NAMALWA (cell line): Measurements from ENCODE around the gene AOPEP.

Source experiments
- DNase-seq: peaks from one replicate; pipeline ENCODE4 v3.0.0-alpha.2; 2015; ENCODE audit warnings: low spot score

The AOPEP gene

GRCh38 chr9:94717761-94718160, 8.7 kb upstream of the AOPEP start:
- DNase-seq = no peak

- DNase-seq = no peak
Measured at GRCh38 chr9:94718936-94719335, 7.6 kb upstream of the AOPEP start.

DNA sequence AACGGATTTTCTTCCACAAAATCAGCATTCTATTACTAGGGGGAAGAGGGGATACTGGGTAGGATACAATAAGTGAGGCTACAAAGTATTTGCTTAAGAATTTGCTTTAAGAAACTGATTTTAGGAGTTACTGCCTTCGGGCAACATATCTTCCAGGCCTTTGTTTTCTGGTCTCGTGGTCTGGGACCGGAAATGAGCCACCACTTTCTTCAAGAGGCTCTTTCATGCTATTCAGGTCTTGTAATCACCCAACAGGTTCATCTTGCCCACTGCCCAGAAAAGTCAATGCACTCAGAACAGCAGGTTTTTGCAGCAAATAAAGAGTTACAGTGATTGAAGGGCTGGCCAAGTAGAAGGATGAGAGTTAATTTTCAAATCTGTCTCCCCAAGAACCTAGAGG, 6.6 kb upstream of the AOPEP start:
- DNase-seq = no peak

- DNase-seq = no peak
Measured at GRCh38 chr9:94720846-94721549, 5.5 kb upstream of the AOPEP start.

DNA sequence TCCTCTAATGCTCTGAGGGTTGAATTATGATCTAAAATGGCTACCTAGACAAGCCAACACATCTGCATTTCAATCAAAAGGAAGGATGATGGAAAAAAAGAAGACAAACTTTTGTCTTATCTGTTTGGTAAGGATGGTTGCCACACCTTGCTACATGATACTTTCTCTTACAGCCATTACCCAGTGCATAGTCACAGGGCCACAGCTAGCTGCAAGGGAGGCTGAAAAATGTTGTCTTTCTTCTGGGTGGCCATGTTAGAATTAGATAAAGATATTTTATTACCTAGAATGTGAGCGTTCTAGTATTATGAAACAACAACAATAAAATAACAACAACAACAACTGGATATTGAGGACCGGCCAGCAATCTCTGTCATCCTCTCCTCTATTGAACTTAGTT, 4.7 kb upstream of the AOPEP start:
- DNase-seq = no peak

DNA sequence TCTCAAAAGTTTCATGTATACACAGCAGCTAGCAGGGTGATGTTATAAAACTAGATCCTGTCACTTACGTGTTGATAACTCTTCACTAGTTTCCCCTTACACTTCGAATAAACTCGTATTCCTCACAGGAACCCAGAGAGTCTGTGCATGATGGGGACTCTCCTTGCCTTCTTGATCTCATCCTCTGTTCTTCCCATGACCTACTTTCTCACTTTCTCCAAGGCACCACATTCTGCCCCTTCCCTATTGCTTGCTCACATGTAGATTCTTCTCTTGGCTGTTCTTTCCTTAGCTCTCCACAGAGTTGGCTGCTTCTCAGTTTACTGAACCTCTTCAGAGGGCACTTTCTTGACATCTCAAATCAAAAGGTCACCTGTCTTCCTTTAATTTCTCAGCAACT, 1.2 kb upstream of the AOPEP start:
- no peak for DNase-seq

DNA sequence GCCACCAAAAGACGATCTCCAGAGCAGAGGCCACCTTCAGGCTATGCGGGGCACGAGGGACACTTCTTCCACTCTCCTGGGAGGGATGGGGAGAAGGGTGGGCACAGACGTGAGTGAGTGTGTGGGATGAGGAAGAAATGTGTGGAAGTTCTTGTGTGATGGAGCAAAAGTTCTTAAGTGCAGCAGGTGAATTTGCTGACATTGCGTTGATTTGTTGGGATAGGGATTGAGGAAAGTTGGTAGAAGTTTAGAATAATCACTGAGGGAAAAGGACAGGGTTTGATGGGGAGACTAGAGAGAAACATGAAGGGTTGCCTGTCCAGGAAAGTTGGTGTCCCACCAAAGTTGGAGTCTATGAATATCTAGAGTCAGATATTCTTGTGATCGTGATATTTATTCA, 2.2 kb downstream of the AOPEP start:
- no peak for DNase-seq

DNA sequence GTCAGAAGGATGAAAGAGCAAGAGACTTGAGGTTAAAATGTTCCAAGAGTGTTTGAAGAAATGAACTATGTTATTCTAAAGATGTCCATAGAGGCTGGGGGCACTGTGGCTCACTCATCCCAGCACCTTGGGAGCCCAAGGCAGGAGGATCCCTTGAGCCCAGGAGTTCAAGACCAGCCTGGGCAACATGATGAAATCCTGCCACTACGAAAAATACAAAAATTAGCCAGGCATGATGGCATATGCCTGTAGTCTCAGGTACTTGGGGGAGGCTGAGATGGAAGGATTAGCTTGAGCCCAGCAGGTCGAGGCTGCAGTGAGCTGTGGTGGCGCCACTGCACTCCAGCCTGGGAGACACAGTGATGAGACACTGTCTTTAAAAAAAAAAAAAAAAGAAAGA, 2.7 kb downstream of the AOPEP start:
- DNase-seq = no peak

DNA sequence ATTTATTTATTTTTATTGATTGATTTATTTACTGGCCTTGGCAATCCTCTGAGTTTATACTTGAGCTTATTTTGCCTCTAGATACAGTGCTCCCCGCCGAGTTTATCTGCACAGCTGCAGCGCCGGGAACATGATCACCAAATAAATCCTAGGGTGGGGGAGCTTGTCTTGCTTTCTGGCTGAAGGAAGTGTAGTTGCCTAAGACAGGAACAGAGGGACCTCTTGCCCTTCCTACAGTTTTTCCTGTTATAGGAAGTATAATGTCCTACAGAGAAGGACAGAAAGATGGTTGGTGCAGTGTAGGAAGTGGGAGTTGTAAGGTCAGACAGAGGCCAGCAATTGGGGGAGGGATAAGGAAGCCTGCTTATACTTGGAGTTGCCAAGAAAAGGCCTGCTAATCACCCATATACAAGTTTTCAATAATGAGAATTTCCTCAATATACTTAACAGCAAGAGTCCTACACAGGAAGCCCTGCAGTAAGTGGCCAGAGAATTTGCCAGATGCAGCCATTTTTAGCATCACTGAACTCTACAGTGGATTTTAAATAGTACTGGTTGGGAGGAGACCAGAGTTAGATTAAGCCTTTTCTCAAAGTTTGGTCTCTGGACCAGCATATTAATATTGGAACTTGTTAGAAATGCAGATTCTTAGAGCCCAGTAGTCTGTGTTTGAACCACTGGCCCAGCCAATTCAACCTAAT, 7.7 kb downstream of the AOPEP start:
- no peak for DNase-seq

DNA sequence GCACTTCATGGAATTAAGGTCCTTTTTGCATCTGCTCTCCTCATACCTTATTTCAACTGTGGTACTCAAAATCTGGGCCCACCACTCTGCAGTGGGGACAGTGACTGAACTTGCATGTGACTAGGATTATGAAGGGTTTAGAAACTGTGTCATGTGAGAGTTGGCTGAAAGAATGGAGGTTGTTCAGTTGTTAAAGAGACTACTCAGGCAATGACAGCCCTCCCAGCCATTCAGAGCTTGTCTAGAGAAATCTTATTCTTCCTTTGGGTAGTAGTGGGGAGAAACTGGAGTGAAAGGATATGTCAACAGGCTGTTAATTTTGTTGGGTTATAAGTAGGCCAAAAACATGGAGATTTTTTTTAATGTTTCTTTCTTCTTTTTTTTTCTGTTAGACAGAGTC, 10.3 kb downstream of the AOPEP start:
- no peak for DNase-seq

GRCh38 chr9:94740145-94740840, 13.8 kb downstream of the AOPEP start:
- DNase-seq = no peak

DNA sequence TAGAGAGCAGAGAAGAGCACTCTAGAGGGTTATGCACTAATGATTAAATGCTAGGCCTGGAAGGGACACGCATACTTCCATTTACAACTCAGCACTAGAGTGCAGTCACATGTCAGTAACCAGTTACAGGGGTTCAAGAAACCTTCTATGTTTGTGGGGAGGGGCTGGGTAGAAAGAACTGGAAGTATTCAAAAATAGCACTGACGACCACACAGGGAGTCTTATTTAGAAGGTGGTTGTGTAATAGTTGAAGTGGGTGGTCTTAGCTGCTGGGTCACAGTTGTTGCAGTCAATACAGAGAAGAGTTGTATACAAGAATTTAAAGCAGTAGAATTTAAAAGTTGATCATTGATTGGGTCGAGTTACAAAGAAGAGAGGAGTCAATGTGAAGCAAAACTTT, 15.4 kb downstream of the AOPEP start:
- no peak for DNase-seq

DNA sequence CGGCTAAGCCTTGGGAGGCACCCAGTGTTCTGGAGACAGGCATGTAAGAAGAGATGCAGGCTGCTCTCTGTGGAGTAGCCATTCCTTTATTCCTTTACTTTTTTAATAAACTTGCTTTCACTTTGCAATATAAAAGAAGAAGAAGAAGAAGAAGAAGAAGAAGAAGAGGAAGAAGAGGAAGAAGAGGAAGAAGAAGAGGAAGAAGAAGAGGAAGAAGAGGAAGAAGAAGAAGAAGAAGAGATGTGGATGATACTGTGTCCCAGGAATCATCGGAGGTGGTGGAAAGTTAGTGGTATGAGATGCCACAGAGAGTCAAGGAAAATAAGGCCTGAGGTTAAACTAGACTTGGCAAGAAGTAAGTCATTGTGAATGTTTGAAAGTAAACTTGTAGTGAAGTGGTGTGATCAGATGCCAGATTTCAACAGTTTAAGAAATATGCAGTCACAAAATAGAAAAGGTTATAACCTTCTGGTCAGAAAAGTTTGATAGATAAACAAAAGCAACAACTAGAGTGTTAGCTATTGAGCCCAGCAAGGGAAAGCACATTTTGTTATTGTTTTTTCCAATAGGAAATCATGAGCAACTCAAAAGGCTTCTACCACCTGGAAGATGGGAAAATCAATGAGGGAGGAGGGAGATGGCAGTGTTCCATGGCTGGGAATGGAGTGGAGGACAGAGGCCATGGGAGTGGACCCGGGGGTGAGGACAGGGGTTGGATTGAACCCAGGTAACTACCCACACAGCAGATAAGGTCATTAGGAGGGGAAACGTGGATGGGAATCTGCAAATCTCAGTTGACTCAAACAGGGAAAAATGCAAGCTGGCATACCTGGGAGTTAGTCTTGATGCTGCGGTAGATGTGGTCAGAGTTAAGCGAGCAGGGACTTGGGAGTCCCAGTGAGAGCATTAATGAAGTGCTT, 16.8 kb downstream of the AOPEP start:
- DNase-seq = no peak

DNA sequence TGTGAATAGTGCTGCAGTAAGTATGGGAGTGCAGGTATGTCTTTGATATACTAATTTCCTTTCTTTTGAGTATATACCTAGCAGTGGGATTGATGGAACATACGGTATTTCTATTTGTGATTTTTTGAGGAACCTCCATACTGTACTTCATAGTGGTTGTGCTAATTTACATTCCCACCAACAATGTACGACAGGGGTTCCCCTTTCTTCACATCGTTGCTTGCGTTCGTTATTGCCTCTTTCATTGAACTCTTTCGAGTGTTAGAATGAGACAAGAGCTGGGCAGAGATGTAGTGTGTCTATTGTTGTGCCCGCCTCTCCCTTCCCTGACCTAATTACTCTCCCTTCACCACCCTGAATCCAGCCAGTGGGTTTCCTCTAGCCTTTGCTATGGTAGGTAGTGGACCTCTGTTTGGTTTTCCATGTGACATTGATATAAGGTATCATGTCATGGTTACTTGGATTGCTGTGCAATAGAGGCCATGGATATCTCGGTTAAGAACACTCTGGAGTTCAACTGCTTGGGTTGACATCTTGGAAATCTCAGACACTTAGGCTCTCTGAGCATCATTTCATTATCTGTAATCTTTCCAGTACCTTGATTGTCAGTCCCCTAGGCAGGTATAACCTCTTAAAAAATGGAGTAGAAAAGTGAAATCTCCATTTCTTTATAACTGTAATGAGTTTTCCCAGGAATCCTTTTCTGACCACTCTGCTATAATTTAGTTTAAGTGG, 19.5 kb downstream of the AOPEP start:
- DNase-seq = no peak

GRCh38 chr9:94746541-94747370, 20.3 kb downstream of the AOPEP start:
- no peak for DNase-seq

DNA sequence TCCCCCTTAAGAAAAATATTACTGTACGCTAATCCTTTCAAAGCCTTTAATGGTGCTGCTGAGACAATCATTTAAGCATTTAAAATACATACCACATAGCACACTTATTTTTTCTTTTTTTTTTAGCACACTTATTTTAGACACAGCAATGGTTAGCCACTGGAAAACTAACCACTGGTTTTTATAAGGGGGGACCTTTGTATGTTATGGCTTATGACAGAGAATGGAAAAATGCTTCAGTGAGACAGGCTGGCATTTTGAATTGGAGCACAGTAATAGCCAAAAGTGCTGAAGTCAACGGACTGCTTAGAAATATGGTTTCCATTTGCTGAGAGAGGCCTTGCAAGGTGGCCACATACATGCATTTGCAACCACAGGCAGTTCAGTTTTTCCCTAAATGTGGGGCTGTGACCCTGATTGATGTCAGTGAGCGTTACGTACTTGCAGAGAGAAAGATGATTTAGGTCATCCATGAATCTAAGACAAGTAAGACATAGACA, 28.5 kb downstream of the AOPEP start:
- no peak for DNase-seq

DNA sequence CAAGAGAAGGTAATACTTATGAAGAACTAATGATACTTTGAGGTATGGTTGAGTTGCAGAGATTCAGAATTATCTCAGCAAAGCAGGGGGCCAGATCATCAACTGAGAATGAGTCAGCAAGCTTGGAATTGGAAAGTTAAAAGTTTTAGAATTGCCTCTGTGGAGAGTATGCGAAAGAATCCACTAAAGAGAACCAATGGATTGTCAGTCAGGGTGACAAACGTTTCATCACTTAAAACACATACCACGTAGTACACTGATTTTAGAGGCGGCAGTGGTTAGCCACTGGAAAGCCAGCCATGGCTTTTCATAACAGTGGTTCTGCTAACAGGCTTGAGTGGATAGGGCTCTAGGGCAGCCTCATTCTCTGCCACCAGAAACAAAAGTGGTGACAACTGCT, 30.7 kb downstream of the AOPEP start:
- DNase-seq = no peak

DNA sequence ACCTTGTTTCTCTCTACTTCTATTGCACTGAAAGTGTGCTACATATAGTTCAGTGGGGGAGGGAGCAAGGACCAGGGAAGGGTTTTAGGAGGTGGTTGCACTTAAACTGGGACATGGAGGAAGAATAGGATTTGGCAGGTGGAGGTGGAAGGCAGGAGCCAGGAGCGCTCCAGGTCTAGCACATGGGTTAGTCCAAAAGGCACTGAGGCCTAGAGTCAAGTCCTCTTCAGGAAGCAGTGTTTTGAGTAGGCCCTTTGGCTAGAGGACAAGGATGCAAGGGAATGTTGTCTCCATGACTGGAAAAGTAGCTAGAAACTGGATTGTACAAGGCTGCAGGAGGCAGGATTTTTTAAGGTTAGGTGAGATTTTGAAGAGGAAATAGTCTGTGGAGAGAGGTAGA, 31.5 kb downstream of the AOPEP start:
- DNase-seq = no peak

- DNase-seq = no peak
Measured at GRCh38 chr9:94758880-94759279, 32.4 kb downstream of the AOPEP start.

DNA sequence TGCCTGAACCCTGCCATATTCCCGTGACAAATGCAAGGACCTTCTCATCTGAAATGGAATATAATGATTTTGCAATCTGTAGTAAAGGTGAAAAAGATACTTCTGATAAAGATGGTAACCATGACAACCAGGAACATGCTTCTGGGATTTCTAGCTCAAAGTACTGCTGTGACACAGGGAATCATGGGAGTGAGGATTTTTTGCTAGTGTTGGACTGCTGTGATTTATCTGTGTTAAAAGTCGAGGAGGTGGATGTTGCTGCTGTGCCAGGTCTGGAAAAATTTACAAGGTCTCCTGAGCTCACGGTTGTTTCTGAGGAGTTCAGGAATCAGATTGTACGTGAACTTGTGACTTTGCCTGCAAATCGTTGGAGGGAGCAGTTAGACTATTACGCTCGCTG, 33.5 kb downstream of the AOPEP start:
- DNase-seq = no peak

DNA sequence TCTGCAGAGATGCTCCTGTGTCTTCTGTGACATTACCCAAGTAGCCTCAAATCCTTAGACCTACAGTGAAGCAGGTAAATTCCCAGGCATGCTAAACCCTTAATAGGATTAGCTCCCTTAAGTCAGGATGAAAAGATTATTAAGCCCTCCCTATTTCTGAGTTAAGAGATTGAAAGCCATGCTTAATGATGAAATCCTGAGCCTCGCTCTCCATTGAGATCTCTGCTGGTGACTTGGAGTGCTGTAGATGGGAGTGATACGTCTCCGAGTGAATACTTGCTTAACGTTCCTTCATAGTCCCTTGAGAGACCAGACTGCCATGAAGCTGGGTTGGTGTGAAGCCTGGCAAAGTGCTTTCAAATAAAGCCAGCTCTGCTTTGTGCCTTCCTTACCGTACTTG, 34.2 kb downstream of the AOPEP start:
- no peak for DNase-seq
